GM18511 (cell line): ENCODE data around the gene ERP44.
"Not testable (repeated sequence)": the region's sequence is repeated elsewhere in the genome, so short reads cannot be mapped to it uniquely, and the experiment has no call there.

ENCODE experiments used
- ATAC-seq: cut with Tn5 transposase; IDR thresholded peaks from one replicate; pipeline ENCODE4 v1.9.1; 2021; ENCODE audit warnings: mild to moderate bottlenecking, moderate library complexity; ENCODE audit not compliant: unreplicated experiment

Gene ERP44

GRCh38 chr9:100101608-100102007 is 2.8 kb upstream of the ERP44 start:
- no peak for ATAC-seq

- ATAC-seq = no peak
These were observed 1.4 kb upstream of the ERP44 start for GRCh38 chr9:100100146-100100667.

DNA sequence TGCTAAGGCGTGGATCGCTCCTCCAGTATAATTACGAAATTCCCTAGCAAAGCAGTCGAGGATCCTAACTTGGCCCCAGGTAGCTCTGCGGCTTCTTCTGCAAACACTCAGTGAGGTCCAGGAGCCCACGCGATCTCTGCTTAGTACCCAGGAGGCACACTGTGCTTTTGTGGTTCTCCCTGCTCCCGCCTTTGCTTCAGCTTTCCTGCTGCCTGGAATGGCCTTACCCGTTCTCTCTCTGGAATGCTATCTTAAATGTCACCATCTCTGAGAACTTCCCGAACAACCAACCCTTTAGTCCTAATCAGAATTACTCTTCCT is 882 bp upstream of the ERP44 start:
- ATAC-seq = peak; percentile 8

DNA sequence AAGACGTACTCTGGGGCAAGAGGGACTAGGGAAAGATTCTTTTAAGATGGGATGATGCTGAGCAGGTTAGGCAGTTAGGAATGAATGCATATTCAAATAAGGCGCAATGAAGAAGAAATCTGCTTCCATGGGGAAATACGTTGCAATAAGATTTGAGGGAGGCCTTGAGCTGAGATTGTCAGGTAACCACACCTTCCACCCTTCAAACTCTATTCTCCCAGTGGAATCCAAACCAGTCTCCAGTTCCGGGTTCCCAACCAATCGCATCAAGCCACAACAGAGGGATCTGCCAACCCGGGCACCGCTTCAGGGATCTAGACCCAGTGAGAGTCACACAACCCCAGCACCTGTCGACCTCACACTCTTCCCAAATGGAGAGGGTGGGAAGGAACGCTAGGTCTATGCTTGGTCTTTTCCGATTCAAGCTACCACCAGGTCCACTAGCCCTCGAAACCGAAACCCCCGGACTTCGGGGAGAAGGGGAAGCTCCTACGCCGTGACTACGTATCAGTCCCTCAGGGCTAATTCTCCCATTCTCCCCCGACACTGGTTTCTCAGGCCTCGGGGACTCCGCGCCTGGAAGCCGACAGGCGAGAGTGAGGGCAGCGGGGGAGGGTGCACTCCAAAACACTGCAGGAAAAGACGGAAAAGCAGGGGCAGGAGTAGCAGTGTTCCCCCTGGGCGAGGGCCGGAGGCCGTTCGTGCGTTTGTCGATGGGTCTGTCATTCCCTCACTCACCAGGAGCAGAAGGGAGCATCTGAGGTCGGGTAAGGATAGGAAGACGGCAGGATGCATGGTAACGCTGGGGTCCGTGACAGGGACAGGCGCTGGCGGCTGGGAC is 534 bp downstream of the ERP44 start:
- peak; percentile 16 for ATAC-seq

GRCh38 chr9:100096378-100096916 is 2.4 kb downstream of the ERP44 start:
- ATAC-seq = no peak

DNA sequence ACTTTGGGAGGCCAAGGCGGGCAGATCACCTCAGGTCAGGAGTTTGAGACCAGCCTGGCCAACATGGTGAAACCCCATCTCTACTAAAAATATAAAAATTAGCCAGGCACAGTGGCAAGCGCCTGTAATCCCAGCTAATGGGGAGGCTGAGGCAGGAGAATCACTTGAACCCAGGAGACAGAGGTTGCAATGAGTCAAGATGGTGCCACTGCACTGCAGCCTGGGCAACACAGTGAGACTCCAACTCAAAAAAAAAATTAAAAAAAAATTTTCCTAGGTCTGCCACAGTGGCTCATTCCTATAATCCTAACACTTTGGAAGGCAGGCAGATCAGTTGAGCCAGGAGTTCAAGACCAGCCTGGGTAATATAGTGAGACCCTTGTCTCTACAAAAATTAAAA is 4.4 kb downstream of the ERP44 start:
- ATAC-seq = not testable (repeated sequence)

DNA sequence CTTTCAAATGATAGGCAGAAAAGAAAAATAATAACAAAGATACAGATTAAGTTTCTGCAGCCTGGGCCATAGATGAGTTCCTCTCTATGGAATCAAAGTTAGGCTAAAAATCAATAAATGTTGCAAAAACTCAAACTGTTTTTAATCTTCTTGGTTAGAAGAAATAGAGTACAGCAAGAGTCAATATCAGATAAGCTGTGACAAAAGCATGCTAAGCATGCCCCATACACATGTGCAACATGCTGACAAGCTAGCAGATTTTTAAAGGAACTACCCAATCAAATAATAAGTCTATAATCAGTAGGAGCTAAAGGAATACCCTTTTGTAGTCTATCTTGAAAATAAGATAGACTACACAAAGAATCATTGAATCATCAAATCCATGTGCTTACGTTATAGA is 6.7 kb downstream of the ERP44 start:
- no peak for ATAC-seq

GRCh38 chr9:100091650-100092049 is 7.2 kb downstream of the ERP44 start:
- no peak for ATAC-seq

DNA sequence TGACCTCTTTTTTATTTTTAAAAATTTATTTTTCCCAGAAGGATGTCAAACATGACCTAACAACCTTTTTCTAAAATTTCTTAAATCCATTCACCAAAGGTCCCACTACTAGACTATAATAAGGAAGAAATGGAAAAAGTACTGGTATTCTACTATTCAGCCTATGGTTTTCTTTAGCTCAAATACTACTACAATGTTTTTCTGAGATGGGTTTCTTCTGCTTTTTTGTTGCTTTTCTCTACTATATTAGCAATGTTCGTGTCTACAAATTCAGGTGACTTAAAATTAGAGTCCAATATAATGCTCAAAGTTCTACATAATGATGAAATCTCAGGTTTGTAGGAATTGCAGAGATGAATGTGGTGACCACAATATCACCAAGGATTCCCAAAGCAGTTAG is 7.9 kb downstream of the ERP44 start:
- no peak for ATAC-seq

- ATAC-seq = no peak
These were observed 10.6 kb downstream of the ERP44 start for GRCh38 chr9:100088202-100088601.

DNA sequence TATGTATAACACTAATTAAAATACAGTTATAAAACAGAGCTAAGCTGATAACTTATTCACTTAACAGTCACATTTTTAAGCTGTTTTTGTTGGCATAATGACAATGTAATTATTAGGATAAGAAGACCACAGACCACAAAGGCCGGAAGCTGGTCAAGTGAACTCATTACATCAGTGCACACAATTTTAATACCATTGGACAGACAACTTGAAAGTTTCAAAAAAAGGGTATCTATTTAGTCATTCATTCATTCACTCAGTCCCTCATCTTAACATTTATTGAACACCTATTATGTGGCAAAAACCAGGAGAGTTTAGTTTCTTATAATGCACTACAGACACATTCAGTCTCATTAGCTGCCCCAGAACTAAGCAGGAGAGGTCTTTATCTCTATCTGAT is 11.6 kb downstream of the ERP44 start:
- ATAC-seq = no peak

- ATAC-seq = no peak
These were observed 12.6 kb downstream of the ERP44 start for GRCh38 chr9:100086097-100086635.

- peak; percentile 82 for ATAC-seq
These were observed 14.1 kb downstream of the ERP44 start for GRCh38 chr9:100084734-100085133.

GRCh38 chr9:100084128-100084453 is 14.7 kb downstream of the ERP44 start:
- peak; percentile 64 for ATAC-seq

- peak; percentile 45 for ATAC-seq
These were observed 15.2 kb downstream of the ERP44 start for GRCh38 chr9:100083448-100084127.

- ATAC-seq = no peak
These were observed 16.0 kb downstream of the ERP44 start for GRCh38 chr9:100082782-100083181.

DNA sequence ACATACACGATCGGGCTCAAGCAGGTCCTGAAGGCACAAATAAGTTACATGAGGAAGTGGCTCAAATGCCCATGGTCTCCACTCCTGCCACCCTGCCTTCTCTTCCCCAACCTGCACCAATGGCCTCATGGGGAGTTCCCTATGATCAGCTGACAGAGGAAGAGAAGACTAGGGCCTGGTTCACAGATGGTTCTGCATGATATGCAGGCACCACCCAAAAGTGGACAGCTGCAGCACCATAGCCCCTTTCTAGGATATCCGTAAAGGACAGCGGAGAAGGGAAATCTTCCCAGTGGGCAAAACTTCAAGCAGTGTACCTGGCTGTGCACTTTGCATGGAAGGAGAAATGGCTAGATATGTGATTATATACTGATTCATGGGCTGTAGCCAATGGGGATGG is 22.5 kb downstream of the ERP44 start:
- ATAC-seq = not testable (repeated sequence)

- no peak for ATAC-seq
These were observed 23.8 kb downstream of the ERP44 start for GRCh38 chr9:100074989-100075388.

GRCh38 chr9:100074093-100074492 is 24.7 kb downstream of the ERP44 start:
- ATAC-seq = no peak

DNA sequence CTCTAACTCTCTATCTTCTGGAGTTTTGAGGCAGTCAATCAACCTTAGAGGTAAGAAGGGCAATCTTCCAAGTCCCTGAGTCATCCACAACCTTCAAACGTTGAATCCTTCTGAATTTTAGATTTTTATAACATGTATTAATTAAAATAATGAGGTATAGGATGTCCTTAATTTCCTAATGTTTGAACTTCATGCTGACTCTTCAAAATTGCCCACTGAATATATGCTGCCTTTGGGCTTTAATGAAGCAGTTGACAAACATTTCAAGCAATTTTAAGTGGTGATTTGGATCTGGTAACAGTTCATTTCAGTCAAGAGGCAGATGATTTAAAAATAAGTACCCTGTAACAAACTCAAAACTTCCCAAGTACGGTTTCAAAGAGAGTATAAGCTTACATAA is 26.0 kb downstream of the ERP44 start:
- no peak for ATAC-seq

GRCh38 chr9:100071271-100071670 is 27.5 kb downstream of the ERP44 start:
- no peak for ATAC-seq
